ELF-1 (cell line): ENCODE data around the gene CHST11.
"Not testable (repeated sequence)": the region's sequence is repeated elsewhere in the genome, so short reads cannot be mapped to it uniquely, and the experiment has no call there.

Source experiments
- DNase-seq: peaks from one replicate; pipeline ENCODE4 v3.0.0-alpha.2; 2016; ENCODE audit warnings: low read depth, low spot score

The CHST11 gene

DNA sequence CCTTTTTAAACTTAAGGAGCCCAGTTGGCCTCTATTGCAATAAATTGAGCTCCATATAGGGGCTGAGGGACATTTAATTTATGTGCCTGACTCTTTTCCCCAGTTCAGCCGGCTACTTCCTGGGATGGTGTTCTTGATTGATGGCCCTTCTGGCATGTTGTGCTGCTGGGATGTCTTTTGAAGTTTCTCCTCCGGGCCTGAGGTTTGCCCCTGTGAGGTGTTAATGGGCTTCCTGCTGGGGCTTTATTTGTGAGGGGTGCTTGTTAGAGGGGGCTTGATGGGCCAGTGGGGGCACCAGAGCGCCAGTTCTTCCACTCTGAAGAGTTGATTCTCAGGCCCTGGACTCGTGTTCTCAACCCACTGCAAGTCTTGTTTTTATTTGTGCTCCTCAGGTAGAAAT lies 69.6 kb downstream of the CHST11 start:
- DNase-seq, result peak; percentile 95

DNA sequence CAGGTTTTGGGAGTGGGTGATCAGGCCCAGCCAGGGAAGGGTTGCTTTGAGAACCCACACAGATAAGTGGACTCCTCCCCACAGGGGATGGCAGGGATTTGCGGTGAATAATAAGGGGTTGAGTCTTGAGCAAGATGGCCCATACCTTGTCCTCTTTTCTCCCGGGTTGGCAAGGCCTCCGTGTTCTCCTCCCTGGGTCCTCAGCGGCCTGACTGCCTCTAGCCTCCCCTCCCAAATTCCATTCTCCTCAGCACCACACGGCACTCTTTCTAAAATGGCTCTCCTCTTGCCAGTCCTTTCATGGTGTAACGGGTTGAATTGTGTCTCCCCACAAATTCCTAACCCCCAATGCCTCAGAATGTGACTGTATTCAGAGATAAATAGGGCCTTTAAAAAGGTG lies 70.0 kb downstream of the CHST11 start:
- no peak for DNase-seq

DNA sequence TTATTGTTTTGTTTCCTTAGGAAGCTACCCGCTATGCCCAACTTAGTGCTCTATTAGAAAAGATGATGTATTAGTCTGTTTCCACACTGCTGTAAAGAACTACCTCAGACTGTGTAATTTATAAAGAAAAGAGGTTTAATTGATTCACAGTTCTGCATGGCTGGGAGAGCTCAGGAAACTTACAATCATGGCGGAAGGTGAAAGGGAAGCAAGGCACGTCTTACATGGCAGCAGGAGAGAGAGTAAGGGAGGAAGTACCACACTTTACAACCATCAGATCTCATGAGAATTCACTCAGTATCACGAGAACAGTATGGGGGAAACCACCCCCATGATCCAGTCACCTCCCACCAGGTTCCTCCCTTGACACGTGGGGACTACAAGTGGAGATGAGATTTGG lies 70.9 kb downstream of the CHST11 start:
- DNase-seq, result not testable (repeated sequence)

DNA sequence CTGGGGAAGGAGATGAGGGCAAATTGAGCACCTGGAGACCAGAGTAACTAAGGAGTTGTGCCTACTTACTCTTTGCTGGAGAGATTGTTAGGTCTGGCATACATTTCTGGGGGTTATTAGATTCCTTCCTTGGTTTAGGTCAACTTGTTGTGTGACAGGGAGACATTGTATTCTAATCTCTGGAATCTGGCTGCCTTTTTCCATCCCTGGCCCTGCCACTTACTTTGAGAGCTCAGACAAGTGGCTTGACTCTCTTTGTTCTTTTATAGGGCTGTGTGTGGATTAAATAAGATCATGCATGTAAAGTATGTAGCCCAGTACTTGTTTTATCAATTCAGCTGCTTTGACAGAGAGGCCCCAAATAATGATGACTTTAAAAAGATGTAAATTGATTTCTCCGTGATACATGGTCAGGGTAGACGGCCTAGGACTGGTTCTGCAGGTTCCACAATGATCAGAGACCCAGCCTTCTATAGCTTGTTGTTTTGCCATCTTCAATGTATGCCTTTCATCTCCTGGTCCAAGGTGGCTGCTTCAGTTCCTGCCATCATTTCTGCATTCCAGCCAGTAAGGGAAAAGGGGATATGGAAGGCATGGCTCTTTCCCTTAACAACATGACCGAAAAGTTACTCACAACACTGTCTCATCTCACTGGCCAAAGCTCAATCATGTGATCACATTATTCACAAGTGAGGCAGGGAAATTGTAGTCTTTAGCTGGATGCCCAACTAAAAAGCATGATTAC lies 72.6 kb downstream of the CHST11 start:
- no peak for DNase-seq

DNA sequence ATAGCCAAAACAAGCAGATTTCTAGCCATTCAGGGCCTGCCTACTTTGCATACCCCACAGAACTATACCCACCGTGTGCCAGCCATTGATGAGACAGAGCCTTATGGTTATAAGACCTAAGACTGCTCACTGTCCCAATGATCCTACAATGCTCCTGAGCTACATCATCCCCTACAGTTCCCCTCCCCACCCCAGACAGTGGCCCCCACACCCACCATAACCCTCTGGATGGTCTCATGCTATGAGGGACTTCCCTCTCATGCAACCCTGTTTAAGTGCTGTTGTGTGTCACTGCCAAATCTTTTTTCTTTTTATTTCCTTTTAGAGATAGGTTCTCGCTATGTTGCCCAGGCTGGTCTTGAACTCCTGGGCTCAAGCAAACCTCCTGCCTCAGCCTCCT lies 75.9 kb downstream of the CHST11 start:
- no peak for DNase-seq

DNA sequence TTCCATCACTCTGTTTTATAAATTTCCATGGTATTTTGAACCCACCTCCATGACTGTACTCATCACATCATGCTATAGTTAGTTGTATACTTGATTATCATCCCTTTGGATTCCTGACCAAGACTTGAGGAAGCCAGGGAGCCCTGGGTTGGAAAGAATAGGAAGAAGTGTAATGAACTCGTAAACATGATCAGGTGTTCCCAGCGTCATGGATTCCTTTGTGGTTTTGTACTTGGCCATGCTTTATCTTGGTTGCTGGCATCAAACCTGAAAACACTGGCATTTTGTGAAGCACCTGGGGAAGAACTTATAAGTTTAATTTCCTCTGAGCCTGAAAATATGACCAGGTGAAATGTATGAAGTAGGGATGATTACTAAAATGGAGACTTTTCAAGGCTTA lies 76.4 kb downstream of the CHST11 start:
- no peak for DNase-seq

DNA sequence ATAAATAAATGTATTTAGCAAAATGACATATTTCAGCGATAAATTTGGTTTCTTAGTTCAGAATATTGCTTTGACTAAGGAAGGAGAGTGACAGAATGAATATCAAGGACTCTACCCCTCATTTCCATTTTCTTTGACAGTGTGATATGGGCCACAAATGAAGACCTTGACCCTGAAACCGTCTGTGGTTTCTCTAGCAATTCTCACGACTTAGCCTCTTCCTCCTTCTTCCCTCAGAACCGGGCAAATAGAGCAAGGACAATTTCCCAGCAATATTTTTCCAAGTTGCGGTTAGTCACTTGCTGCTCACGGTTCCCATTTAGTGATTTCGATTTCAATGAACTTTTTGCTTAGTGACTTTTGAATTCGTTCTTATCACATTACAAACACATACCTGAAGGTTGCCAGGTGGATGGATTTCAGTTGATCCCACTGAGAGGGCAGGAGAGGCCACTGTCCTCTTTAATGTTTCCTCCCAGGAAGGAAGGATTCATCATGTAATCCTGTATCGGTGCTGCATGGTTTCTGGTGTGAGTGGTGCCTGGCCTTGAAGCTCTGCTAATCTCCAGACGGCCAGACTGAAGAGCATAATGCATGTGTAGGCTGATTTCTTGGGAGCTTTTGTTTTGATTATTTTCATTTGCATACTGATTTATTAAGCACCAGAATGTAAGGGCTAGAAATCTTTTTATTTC lies 77.6 kb downstream of the CHST11 start:
- DNase-seq, result no peak

DNA sequence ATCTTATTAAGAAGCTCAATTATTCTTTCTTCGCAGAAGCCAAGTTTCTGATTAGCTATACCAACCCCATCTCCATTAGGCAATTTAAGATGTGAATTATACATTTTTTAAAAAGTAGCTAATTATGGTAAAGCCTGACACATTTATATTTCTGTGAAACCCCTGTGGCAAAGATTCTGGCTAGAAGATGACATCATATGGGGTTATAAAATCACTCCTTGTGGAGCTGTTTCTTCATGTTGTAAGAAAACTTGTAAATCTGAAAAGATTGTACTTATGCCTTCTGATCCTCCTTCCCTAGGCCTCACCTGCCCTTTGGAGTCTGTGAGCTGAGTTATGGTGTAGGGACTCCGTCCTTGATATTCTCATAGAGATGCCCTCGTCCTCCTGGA lies 78.1 kb downstream of the CHST11 start:
- no peak for DNase-seq

DNA sequence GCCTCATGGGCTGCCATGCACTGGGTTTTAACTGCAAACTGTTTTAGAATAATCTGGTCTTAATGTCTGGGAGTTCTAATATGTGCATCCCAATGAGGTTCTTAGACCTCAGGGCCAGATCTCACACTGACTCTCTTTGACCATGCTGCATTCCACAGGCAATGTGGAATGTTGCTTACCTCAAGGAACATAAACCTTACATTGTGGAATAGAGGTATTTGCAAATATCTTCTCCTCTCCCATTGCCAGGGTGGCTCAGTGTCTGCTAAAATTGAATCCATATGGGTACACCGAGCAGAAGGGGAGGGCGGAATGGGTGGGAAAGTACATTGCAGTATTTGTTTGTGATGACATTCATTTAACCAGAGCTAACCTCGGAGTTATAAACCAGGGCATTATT lies 78.6 kb downstream of the CHST11 start:
- DNase-seq, result no peak

DNA sequence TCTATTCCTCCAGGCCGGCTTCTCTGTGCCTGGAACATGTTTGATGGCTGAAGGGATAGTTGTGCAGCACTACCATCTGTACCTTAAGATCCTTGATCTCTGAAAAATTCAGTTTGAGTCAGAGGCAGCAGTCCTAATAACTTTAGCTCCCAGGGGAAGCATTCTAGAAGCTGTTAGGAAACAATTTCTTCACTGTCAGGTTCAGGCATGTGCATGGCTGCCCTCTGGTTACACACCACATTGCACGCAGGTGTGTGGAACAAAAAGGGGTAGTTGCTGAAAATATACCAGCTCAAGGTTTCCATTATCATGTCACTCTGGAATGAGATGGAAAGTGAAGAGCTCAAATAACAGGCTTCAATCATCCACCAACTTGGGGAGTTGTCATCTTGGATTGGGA lies 80.1 kb downstream of the CHST11 start:
- no peak for DNase-seq

DNA sequence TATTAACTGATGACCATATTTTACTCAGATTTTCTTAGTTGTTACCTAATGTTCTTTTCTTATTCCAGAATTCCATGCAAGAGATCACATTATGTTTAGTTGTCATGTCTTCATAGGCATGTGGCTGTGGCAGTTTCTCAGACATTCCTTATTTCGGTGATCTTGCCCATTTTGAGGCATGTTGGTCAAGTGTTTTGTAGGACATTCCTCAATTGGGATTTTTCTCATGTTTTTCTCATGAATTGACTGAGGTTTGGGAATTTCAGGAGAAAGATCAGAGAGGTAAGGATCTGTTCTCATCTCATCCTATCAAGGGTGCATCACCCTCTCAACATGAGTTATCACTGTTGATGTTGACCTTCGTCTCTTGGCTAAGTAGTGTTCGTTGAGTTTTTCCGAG lies 81.3 kb downstream of the CHST11 start:
- DNase-seq, result no peak

DNA sequence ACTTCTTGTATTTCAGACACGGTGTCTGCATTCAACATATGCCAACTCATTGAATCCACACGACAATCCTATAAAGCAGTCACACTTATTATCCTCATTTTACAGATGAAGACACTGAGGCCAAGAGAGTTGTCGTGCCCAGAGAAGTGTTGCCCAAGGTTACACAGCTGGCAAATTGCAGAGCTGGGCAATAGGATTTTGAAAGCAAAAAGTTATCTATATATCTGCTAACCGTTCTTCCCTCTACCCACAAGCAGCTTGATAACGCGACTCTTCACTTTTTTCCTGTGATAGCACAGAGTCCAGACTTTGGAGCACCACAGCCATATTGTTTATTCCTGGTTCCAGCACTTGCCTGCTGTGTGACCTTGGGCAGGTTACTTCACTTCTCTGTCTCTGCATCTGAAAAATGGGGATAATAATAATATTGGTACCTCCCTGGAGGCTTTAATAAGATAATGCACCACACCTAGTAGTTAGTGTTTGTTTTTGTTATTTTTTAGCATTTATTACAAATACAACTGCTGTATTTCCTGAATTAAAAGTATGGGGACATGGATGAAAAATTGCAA lies 82.2 kb downstream of the CHST11 start:
- no peak for DNase-seq

DNA sequence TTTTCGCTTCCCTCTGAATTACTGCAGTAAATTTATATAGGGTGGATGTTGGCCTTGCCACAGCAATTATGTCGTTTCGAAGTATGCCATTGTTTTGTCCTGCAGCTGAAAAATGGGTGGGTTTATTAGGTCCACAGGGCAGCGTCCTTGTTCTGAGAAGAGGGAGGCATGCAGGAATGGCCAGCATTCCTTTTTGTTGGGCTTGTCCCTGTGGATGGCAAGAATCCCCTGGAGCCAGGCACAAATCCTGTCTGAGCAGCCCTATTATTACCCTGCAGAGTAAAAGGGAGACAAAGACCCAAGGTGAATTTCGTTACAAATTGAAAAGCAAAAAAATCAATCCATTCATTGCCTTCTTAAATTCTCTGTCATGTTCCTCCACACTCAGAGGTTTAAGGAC lies 88.1 kb downstream of the CHST11 start:
- DNase-seq, result peak; percentile 71

DNA sequence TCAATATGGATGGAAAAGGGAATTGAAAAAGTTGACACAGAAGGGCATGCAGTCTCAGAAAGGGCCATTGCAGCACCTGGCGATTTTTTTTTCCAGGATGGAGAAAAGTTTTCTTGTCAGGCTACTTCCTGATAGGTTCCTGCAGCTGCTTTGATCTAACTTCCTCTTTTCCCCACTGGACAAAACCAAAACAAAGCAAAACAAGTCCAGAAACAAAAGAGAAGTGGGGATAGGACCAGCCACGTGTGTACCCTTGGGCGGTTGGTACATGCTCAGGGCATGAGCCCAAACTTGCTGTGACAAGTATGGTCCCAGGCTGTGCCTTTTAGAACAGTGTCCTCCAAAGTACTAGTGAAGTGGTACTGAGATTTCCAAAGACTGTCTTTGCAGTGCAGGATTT lies 89.8 kb downstream of the CHST11 start:
- no peak for DNase-seq

DNA sequence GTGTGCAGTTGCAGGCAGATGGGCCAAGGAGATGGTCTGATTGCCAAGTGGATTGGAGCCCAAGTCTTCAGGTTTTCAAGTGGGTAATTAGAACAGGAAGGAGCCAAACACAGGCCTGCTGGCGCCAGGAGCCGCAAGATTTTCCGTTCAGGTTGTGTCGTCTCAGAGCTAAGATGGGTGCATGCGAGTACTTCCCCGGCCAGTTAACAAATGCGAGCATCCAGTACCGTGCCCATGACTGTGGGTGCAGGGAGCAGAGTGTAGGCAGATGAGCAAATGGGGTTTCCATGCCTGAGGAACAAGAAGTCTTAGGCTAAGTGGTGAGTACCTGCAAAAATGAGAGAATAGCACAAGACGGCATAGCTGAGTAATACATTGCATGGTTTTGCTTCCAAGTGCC lies 90.5 kb downstream of the CHST11 start:
- DNase-seq, result no peak

DNA sequence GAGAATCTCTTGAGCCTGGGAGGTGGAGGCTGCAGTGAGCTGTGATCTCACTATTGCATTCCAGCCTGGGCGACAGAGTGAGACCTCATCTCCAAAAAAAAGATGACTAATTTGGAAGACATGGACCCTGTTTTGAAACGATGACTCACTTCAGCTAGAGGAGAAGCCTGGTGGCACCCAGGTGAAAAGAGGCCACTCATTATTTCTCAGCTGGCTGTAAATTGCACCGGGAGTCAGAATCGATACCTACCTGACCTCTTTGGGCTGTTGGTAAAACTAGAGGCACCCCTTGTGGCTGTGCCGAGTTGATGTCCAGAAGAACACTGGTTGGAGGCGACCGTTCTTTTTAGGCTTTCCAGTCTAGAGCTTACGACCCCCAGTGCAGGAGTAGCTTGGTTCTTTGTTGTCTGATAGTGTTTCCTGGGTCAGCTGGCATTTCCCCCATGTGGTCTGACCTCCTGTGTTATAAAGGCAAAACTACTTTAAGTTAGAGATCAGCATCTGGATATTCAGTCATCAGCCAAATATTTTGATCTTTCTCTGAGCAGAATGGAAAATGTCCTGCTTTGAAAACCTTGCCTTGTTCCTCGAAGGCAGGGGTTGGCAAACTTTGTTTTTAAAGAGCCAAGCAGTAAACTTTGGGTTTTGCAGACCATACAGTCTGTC lies 93.2 kb downstream of the CHST11 start:
- no peak for DNase-seq

DNA sequence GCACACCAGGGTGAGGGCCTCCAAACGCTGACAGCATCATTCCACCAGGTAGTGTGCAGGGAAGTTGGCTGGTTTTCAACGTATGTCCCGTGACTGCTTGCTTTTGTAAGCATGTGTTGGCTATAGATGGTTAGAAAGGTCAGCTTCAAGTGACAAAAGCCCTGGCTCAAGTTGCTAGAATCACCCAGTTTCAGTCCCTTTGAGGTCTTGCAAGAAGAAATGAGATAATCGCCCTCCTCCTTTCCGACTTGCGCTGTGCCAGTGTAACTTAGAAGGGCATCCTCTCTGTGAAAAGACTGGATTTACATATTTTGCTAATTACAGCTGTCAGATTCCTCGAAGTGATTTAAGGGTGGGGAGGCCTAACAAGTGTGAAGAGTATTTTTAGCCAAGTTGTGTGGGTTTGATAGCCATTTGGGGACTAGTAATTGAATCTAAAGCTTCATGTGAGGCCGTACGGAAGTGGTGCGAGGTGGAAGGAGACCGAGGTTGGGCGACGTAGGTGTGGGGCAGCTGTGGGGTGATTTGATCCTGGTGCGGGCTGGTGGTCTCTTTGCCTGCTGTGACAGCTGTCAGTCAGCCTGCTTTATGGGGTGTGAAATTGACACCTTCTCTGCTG lies 94.7 kb downstream of the CHST11 start:
- DNase-seq, result no peak

DNA sequence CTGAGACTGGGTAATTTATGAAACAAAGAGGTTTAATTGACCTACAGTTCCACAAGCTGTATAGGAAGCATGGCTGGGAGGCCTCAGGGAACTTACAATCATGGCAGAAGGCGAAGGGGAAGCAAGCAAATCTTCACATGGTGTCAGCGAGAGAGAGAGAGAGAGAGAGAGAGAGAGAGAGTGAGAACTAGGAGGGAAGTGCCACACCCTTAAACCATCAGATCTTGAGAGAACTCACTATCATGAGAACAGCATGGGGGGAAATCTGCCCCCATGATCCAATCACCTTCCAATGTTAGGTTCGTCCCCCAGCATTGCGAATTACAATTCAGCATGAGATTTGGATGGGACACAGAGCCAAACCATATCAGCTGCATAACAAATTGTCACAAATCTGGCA lies 96.7 kb downstream of the CHST11 start:
- no peak for DNase-seq

DNA sequence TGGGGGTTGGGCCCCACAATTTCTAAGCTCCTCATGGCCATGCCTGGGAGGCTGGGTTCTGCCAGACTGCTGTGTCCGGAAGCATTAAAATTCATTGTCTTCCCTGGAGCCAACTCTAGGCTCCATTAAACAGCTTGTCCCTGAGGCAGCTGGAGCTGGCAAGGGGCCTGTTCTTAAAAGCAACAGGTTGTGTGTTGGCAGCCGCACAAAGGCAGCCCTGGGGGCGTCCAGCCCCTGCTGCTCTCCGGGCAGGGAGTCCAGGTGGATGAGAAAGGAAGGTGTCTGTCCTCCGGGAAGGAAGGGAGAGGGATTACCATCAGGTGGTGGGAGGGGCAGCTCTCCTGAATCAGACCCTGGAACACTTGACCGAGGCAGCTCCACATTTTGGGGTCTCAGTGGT lies 98.9 kb downstream of the CHST11 start:
- peak; percentile 88 for DNase-seq

DNA sequence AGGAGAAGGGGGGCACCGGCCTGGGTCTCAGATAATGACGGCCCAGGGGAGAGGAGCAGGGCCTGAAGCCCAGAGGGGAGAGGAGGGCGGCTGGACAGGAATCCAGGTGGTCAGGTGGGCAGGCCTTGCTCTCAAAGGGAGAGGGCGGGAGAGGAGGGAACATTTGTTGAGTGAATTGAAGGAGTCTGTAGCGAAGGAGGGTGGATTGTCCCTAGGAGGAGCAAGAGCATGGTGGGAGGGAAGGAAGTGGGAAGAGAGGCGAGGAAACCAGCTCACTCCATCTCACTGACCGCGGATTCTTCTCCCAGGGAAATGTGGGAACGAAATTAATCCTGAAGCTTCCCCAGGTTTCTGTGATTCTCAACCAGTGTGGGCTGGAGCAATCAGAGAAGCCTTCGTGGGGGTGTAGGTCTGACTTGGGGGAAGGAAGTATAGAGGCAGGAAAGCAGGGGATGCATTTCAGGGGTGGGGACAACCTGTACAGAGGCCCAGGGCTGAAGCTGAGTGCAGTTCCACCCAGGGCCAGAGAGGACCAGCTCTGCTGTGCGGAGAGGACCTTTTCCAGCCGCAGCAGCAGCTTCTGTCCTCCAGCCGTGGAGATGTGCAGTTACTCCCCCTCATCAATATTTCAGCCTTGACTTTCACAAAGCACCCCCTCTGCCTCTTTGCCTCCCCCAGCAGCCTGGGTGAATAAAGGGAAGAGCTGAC lies 100.9 kb downstream of the CHST11 start:
- DNase-seq, result peak; percentile 34

DNA sequence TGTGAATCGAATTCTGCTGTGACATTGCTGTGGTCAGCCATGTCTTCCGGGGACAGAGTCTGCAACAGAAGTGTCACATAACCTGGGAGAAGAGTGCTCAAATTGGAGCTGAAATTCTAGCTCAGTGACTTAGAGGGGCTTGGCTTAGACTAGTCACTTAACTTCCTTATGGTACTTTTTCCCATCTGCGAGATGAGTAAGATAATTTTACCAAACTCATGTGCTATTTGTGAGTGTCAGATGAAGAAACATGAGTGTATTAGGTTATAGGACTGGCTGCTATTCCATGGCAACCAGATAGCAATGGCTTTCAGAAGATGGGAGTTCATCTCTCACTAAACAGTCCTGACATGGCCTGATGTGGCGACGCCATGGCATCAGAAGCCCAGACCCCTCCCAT lies 104.1 kb downstream of the CHST11 start:
- no peak for DNase-seq

DNA sequence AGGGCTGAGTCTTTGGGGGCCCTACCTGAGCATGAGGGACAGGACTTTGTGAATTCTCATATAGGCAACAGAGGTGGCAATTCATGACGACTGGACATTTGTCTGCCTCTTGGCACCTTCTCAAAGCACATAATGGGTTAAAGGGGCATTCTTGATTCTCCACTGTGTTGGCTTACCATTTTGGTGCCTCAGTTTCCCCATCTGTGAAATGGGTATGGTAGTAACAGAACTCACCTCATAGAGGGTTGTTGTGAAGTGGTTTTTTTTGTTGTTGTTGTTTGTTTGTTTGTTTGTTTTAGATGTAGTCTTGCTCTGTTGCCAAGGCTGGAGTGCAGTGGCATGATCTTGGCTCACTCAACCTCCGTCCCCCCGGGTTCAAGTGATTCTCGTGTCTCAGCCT lies 106.0 kb downstream of the CHST11 start:
- DNase-seq, result no peak
